ENCODE measurements around the gene TXN2.

Gene TXN2

GRCh38 chr22:36507518-36508010 lies 26.1 kb upstream of the TXN2 start:
- H3K27ac ChIP-seq: peak overlapping the region; percentile 74 to 82
- no peak for DNase-seq
- H3K27me3 ChIP-seq: no peaks in the 10 kb centered on the region
- TF ChIP-seq, protein P1, sequence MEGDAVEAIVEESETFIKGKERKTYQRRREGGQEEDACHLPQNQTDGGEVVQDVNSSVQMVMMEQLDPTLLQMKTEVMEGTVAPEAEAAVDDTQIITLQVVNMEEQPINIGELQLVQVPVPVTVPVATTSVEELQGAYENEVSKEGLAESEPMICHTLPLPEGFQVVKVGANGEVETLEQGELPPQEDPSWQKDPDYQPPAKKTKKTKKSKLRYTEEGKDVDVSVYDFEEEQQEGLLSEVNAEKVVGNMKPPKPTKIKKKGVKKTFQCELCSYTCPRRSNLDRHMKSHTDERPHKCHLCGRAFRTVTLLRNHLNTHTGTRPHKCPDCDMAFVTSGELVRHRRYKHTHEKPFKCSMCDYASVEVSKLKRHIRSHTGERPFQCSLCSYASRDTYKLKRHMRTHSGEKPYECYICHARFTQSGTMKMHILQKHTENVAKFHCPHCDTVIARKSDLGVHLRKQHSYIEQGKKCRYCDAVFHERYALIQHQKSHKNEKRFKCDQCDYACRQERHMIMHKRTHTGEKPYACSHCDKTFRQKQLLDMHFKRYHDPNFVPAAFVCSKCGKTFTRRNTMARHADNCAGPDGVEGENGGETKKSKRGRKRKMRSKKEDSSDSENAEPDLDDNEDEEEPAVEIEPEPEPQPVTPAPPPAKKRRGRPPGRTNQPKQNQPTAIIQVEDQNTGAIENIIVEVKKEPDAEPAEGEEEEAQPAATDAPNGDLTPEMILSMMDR (IDR thresholded peaks at IDR 0.05): no peak
- H3K36me3 ChIP-seq: peaks cover 14 to 36% (median 23%) of the 10 kb centered on the region in 3 donors
- intact Hi-C loops (cut with DNase I; ENCODE audit: low total_unique reads): no loop called here
- peak overlapping the region; percentile 54 to 62 for H3K4me3 ChIP-seq
- peaks cover 0 to 17% (median 9%) of the 10 kb centered on the region in 4 donors for H3K4me1 ChIP-seq
- no peaks in the 10 kb centered on the region for H3K9me3 ChIP-seq

GRCh38 chr22:36506637-36507517 lies 25.4 kb upstream of the TXN2 start, which contains the start of gene FOXRED2:
Gene FOXRED2, minus strand, starts transcription at chr22:36507040. Its CDS starts 618 bp downstream, at chr22:36506422.
- peak; percentile 87 to 94 for DNase-seq

DNA sequence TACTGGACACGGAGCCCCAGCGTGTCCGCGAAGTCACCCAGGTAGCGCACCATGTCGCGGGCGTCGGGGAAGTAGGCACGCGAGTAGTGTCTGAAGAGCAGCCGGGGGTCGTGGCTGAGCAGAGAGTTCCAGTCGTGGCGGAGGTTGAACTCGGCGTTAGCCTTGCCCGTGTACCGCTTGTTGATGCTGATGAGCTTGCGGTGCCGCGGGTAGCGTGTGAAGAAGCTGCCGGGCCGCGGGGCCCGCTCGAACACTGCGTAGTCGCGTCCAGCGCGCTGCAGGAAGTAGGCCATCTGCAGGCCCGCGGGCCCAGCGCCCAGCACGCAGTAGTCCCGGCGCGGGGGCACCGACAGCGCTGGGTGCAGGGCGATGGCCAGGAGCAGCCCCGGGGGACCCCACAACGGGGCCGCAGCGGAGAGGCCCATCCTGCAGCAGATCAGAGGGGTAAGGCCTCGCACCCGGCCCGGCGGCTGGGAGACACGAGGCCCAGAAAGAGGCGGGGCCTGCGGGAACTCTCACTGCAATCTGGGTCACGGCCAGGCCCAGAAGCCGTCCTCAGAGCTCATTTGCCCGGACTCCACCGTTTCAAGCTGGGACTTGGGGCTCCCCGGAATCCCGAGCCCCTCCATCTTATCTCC lies 24.7 kb upstream of the TXN2 start:
- no peaks in the 10 kb centered on the region for H3K27me3 ChIP-seq
- DNase-seq: peak in 1 of 2 donors; percentile 75
- peak overlapping the region; percentile 74 to 82 for H3K27ac ChIP-seq
- intact Hi-C loops (cut with DNase I; ENCODE audit: low total_unique reads): no loop called here
- peaks cover 2 to 27% (median 8%) of the 10 kb centered on the region in 3 donors for H3K36me3 ChIP-seq
- H3K4me1 ChIP-seq: peaks cover 0 to 17% (median 9%) of the 10 kb centered on the region in 4 donors
- H3K9me3 ChIP-seq: no peaks in the 10 kb centered on the region
- H3K4me3 ChIP-seq: peak overlapping the region; percentile 54 to 62
- TF ChIP-seq, protein P1 (IDR thresholded peaks at IDR 0.05): no peak

More at GRCh38 chr22:36506637-36507517, 25.4 kb upstream of the TXN2 start, which contains the start of gene FOXRED2:
- H3K27ac ChIP-seq: peak within 1 kb of the TSS; percentile 74 to 82
- H3K27me3 ChIP-seq: no peaks in the 10 kb centered on the region
- H3K4me1 ChIP-seq: peaks cover 0 to 17% (median 9%) of the 10 kb centered on the region in 4 donors
- intact Hi-C loops (cut with DNase I; ENCODE audit: low total_unique reads): no loop called here
- H3K9me3 ChIP-seq: no peaks in the 10 kb centered on the region
- H3K36me3 ChIP-seq: peaks cover 7 to 31% (median 16%) of the 10 kb centered on the region in 3 donors
- peak within 1 kb of the TSS; percentile 54 to 62 for H3K4me3 ChIP-seq
- TF ChIP-seq, protein P1 (IDR thresholded peaks at IDR 0.05): no peak

GRCh38 chr22:36497910-36498665 lies 16.6 kb upstream of the TXN2 start:
- H3K9me3 ChIP-seq: no peaks in the 10 kb centered on the region
- H3K4me3 ChIP-seq: no peak overlapping the region
- intact Hi-C loops (cut with DNase I; ENCODE audit: low total_unique reads): no loop called here
- no peak overlapping the region for H3K27ac ChIP-seq
- H3K36me3 ChIP-seq: peaks cover 6 to 73% (median 19%) of the 10 kb centered on the region in 3 donors
- DNase-seq: no peak
- H3K27me3 ChIP-seq: no peaks in the 10 kb centered on the region
- H3K4me1 ChIP-seq: no peaks in the 10 kb centered on the region
- TF ChIP-seq, protein P1 (IDR thresholded peaks at IDR 0.05): no peak

- Histone ChIP-seq H3K27ac (no peak overlapping the region), H3K4me1 (no peaks in the 10 kb centered on the region), H3K36me3 (peaks cover 13 to 89% (median 34%) of the 10 kb centered on the region in 3 donors), H3K27me3 (no peaks in the 10 kb centered on the region), H3K4me3 (no peak overlapping the region), H3K9me3 (no peaks in the 10 kb centered on the region)
- peak; percentile 61 to 76 for DNase-seq
- TF ChIP-seq, protein P1 (IDR thresholded peaks at IDR 0.05): no peak
- intact Hi-C loops (cut with DNase I; ENCODE audit: low total_unique reads): no loop called here
Observed at GRCh38 chr22:36493690-36494110, 12.3 kb upstream of the TXN2 start.

Data from tibial artery (tissue), 4 donors.